NOMO-1 treated with DMSO at 0.1 percent for 48 hours (cell line): ENCODE measurements around the gene RIN3.
A peak's percentile ranks its signal among the peaks of the same experiment; 100 is the strongest.
"Not testable (repeated sequence)": the region's sequence is repeated elsewhere in the genome, so short reads cannot be mapped to it uniquely, and the experiment has no call there.

Experiments
- DNase-seq: peaks from one replicate; lab custom pipeline; 2025; ENCODE audit not compliant: unreplicated experiment; lab: John Stamatoyannopoulos, UW

RIN3 gene

DNA sequence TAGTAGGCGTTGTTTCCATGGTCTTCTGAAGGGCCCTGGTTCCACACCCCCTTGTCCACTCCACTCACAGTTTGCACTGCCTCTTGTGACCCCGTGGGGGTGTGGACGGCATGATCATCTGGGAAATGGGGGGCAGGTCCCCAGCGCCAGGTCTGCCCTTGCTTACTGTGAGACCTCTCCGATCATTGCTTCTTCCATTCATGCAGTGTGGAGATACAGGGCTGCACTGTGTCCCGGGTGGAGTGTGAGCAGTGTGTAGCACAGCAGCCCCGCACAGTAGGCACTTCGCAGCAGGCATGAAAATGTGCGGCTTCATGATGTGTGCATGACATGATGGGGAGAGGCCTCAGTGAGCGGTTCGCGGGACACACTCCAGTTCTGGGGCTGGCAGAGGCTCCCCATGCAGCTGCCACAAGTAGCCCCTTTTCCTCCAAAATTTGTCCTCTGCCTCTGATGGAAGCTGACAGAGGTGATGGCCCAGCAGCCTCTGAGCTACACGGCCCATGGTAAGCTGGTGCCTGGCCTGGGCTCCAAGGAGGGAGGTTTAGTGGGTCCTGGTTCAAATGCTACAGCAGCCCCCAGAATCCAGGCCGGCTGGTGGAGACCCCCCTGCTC is 15.0 kb downstream of the RIN3 start:
- DNase-seq, result no peak

DNA sequence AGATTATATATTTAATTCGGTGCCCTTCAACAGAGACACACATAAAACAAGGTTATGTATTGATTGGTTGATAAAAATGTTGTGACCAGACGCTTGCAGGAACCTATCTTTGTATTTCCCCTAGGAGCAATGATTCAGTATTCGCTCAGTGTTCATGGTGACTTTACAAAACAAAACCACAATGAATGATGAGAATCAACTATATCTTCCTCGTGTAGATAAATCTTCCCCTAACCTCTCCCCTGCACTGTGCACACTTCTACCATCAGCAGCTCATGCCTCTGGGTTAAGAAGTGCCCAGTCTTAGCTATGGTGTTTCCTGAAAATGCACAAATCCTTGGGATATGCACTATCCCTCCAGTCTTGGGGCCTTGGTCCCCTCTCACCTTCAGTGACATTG is 16.3 kb downstream of the RIN3 start:
- no peak for DNase-seq

DNA sequence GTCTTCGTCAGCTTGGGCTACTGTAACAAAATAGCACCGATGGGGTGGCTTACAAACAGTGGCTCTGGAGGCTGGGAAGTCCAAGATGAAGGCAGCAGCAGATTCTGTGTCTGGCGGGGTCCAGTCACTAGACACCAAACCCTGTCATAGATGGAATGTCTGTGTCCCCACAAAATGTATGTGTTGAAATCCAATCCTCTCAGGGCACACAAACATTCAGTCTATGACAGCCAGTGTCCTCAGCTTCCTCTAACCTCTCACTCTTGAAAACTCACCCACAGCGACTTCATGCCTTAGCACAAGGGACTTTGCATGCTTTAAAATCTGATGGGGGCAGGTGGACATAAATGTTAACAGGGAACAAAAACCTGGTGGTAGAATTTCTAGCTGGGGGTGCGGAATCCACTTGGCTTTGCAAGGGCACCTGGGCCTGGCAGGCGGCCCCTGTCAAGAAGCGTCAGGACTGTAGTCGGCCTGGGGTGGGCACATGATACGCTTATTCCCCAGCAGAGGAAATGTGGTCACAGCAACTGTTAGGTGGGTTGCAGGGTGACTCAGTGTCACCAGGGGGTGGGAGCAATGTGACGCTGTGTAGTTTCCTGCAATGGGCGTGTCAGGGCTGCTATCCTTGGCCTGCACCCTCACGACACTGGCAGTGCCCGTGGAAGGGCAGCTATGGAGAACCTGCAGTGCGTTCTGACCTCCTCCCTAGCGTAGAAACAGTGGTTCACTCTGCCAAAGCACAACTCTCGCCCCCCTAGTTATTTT is 17.7 kb downstream of the RIN3 start:
- DNase-seq, result no peak

DNA sequence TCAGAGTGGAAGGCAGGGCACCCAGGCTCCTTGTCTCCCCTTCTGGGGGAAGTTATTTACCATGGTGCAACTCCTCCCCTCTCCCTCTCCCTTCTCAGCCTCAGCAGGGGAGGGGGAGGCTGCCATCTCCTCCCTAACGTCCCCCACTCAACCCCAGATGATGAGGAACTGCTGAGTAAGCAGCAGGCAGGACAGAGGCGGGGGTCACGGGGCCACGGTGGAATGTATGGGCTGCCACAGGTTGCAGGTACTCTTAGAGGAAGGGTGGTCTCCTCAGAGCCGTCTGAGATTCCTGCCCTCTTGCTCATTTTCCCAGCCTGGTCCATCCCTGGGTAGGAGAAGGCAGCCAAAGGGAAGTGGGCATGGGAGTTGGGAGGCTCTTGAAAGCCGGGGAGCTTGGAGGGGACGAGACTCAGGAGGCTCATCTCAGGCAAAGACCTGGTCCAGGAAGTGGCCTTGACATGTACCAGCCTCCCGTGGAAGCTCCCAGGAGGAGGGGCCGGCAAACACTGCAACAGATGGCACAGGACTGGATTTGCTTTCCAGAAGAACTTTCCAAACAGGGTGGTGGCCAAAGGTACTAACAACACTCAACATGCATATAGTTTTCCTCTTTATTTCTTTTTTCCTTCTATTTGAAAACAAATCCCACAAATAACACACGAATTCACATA is 19.0 kb downstream of the RIN3 start:
- DNase-seq, result no peak

DNA sequence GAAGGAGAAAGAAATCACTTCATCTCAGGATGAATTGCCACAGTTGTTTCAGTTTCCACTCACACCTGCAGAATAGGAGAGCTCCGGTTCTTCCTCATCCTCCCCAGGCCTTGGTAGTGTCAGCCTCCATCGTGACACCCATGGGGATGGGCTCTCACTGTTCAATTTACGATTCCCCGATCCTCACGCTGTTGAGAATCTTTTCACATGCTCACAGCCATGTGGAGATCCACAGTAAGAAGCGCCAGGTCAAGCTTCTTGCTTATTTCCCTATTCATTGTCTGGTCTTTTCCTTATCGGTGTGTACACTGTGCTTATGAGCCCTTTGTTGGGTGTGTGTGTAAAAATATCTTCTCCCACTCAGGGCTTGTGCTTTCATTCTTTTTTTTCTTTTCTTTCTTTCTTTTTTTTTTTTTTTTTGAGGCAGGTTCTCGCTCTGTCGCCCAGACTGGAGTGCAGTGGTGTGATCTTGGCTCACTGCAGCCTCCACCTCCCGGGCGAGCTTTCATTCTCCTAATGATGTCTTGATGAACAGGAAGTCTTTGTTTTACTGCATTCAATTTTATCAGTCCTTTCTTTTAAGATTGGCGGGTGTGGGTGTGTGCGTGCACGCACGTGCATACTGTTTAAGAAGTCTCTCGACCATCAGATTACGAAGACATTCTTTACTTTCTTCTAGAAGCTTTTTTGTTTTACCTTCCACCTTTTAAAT is 21.5 kb downstream of the RIN3 start:
- DNase-seq, result no peak

DNA sequence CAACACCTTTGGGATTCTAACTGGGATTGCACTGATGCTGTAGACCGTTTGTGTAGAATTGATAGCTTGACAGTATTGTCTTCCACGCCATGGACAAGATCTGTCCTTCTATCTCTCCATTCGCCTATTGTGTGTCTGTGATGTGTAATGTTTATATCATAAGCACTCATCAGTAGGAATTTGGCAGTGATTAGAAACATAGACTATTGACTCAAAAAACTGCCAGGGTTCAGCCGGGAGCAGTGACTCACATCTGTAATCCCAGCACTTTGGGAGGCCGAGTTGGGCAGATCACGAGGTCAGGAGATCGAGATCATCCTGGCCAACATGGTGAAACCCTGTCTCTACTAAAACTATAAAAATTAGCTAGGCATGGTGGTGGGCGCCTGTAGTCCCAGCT is 22.6 kb downstream of the RIN3 start:
- DNase-seq, result not testable (repeated sequence)

DNA sequence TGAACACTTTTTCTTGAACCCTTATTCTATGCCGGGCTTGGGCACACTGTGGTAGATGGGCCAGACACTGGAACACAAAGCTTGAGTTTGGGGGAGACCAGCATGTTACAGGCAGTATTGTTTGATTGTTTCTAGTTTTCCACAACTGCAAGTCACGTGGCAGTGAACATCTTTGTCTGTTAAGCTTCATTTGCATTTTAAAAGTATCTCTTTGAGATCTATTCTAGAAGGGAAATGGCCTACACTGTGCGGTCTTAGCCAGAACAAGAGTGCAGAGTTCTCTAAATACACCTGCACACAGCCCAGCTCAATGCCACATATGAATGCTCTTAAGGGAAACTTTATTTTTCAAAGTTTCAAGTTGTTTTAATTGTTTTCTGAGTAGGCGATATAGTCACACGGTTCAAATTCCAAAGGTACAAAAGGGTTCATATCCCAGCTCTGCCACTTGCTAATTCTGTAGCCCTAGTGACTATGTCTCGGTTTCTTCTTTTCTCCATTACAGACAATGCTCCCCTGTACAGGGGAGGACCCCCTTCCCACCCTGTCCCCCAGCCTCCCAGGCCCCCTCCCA is 24.9 kb downstream of the RIN3 start:
- no peak for DNase-seq

DNA sequence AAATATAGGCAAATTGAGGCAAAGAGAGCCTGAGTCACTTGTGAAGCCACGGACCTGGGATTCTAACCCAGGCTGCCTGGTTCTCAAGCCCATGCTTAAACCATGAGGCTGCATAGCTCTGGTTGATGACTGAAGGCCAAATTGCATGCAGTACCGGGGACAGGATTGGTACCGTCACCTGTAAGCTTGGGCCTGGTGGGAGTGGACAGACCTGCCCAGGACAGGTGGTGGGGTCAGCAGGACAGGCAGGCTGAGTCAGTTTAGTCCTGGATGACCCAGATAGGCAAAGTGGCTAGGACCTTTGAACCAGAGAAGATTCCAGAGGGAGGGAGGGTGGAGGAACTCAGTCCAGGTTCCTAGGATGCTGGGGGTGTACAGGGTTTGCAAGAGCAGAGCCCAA is 25.8 kb downstream of the RIN3 start:
- no peak for DNase-seq

DNA sequence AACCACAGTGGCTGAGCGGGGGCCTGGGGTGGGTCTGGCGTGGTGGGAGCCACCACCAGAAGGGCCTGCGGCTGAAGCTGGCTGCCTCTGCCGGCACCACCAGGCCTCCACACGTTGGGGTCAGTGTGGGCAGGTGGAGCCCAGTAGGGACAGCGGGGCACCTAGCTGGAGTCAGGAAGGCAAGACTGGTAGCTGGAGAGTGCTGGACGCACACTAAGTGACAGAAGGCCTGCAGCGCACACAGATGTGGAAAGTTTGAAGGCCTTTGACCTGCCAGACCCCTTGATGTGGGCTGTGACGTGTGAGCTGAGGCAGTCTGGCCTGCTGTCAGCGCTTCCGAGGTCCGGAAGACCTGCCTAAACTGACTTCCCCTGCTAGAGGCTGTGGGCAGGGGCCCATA is 26.3 kb downstream of the RIN3 start:
- DNase-seq, result no peak

DNA sequence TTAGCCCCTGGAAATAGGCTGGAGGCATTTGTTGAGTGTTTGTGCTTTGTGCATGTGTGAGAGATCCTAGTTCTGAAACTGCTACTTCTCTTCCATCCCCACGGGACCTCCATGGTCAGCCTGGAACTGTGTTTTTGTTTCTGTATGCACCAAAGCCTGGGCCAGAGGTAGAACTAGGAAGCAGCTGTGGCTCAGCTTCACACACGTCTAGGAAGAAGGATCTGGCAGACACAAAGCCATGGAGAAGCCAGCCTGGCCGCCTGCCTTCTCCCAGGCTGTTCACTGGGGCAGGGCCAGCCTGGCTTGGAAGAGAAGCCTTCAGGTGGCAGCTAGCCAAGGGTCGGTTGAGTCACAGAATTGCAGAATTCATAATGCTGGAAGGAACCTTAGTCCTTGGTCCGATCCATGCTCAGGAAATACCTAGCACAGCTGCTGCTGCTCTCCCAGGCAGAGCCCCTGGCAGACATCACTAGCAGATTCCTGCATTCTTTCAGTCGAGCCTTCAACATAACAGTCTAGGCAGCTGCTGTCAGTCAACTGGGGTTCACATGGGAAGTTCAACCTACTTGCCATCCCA is 27.0 kb downstream of the RIN3 start:
- DNase-seq, result no peak

DNA sequence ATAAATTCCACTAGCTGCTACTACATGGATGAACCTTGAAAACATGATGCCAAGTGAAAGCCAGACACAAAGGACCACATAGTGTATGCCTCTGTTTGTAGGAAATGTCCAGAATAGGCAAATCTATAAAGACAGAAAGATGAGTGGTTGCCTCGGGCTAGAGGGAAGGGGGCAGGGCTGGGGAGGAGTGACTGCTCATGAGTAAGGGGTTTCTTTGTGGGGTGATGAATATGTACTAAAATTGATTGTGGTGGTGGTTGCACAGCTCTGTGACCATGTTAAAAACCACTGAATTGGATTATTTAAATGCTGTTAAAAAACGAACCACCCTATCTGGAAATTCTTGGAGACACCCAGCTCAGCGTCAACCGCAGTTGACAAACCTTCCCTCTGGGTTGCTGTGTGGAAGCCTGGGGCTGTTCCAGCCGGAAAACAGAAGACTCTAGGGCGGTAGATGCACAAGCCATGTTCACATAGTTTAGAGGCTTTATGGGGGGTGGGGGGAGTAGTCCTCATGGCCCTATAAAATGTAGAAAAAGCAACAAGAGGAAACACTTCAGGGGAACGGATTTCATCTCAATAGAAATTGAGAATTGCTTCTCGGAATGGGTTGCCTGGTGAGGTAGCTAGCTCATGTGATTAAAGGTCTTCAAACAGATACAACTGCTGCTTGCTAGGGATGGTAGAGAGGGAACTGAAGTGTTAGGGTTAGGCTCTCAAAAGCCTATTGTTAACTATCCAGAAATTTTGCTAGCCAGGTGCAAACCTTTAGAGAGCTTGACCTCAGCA is 29.4 kb downstream of the RIN3 start:
- DNase-seq, result no peak

DNA sequence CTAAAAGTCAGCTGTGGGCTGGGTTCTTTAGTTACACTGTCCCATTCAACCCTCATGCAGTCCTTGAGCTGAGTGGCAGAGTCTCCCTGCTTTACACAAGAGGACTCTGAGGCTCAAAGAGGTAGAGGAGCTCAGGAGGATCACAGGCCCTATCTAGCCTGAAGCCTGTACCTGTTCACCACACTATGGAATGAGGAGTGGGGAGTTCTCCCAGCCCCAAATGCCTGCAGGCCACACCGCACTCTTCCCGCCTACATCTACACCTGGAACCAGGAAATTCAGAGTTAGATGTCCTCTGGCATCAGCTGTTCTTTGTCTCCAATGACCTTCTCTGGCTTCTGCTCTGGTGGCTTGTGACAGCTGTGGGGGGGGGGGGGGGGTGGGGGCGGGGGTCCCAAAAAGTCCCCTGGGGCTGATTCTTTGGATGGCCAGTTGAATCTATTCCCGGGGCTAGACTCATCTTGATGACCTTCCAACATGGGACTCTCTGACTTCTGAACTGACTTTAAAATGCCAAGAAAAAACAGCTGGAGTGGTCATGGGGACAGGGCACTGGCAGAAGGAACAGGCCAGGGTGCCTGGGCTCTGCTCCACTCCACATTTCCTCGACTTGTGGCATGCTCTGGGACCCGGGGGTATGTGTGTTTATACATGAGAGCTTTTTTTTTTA is 30.6 kb downstream of the RIN3 start:
- DNase-seq, result no peak

DNA sequence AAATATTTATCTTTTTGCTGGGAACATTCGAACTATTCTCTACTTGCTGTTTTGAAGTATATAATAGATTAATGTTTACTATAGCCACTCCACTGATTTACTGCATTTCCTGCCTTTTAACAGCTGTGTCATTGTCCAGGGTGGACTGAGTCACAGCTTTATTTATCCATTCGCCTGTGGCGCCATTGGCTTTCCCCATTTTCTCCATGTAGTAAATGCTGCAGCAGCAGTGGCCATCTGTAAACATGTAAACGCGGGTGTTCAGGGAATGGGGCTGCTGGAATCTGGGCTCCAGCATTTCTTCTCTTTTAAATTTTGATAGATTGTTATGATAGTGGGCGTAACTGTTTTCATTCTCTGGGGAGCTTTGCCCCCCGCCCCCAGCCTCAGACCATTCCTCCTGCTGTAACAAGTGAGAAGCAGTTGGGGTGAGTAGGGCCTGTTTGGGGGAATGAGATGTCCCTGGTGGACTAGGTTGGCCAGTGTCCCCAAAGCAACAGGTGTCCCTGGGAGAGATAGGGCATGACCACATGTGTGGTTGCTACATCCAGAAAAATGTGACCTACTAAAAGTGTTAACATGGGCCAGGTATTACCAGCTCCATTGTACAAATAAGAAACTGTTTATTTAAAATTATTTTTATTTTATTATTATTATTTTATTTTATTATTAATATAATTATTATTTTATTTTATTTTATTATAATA is 32.9 kb downstream of the RIN3 start:
- DNase-seq, result no peak

DNA sequence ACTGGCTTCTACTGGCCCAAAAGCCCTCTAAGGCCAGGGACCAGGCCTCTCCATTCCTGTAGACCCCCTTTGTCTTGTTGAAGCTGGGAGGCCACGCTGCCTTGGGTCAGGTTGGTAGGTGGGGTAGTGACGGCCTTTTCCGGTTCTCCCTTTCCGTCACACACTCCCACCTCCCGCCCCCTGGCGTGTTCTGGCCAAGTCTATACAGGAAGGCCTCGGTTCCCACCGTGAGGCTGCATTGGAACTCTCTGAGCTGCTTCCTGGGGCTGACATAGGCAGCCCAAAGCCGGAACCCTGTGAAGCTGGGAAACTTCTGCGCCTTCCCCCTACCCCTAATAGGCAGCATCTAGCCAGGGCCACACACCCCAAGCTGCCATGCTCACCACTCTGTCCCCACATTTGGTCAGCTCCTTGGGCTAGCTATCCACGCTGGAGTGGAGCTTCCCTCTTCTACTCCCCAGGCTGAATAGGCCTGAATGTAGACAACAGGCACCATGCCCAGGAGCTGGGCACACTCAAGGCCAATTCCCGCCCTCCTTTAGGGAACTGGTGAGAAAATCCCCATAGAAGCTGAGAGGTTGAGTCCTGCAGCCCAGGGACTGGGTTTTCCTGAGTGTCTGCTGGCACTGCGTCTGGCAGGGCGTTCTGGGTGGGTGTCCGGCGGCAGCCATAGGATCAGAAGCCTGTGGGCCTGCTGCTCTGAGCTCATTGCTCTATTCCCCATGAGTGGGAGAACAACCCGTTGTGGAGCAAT is 35.7 kb downstream of the RIN3 start:
- DNase-seq, result no peak

DNA sequence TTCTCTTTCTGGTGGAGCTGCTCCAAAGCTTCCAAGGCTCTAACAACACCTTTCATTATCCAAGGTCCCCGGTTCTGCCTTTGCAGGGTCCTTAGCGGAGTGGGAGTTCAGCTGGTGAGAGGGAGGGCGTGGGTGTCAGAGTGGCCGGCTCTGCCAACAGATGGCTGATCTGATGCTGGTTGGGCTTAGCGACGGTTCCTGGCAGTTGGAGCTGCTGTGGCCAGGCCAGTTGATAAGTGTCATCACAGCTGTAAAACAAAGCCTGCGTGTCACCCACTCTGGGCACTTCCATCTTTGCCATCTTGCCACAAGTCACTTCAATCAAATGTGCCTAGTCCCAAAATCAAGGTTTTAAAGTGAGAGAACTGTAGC is 36.3 kb downstream of the RIN3 start:
- DNase-seq, result peak; percentile 19

DNA sequence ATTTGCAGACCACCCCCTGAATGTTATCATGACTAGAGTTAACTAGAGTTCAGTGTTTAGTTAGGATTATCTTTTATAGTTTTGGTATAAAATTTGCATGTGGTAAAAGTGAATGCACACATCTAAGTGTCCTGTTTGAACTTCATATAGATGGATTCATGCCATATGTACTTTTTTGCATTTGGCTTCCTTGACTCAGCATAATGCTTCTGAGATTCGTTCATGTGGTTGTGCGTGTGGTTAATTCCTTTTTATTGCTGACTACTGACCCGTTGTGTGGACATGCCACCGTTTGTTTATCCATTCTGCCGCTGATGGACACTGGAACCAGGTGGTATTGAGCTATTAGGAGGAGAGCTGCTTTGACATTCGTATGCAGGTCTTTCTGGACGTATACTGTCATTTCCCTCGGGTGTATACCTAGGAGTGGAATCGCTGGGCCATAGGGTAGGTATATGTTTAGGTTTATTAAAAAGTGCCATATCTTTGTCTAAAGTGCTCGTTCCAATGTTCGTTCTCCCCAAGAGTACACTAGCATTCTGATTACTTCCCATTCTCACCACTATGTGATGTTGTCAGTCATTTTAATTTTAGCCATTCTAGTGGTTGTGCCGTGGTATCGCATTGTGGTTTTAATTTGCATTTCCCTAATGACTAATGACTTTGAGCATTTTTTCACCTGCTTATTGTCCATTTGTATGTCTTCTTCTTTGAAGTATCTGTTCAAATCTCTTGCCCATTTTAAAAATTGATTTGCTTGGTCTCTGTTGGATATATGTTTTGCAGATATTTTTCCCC is 37.7 kb downstream of the RIN3 start:
- DNase-seq, result peak; percentile 65

DNA sequence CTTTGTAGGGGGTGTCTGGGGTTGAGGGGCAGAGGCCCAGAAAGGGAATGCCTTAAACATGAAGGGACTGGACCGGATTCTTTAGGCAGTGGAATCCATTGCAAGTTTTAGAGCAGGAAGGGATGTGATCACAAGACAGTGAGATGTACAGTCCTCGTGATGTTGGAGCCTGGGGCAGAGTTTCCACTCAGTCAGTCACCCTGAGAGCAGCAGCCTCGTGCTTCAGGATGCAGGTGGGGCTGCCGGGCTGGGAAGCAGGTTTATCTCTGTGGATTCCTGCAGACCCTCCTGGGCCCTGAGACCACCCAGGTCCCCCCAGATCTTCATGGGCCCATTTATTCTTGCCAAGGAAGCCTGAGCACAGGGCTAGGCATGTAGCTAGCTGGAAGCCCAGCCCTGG is 38.5 kb downstream of the RIN3 start:
- DNase-seq, result no peak

DNA sequence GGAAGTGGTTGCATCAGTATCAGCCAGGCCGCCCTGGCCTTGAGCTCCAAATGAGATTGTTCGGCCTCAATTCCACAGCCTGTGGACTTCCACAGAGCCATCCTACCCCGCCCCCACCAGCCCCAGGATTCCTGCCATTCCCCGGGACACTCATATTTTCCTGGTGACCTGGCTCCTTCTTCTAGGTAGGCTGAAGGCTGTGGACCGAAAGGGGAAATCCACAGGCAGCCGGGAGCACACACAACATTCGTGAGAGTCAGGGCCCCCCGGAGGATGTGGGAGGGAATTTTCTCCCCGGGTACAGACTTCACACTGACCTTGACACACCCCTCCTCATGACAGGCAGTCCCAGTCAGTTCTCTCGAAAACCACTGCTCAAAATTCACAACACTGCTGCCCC is 39.9 kb downstream of the RIN3 start:
- no peak for DNase-seq
